Chondrocyte (in vitro differentiated cells): Measurements from ENCODE around the gene ERFL. TPM values are rescaled to one million over a fixed set of nuclear protein-coding genes. Genes with fewer than 3 reads are reported as not detected.

Source experiments
- DNase-seq: peaks from one replicate; pipeline ENCODE4 v3.0.0; 2021; ENCODE audit warnings: mixed read lengths, low spot score
- H3K27ac Mint-ChIP-seq: one replicate; pipeline ENCODE4 v1.8.0; 2021; ENCODE audit warnings: mild to moderate bottlenecking, moderate library complexity, mixed read lengths; ENCODE audit not compliant: unreplicated experiment
- H3K27me3 Mint-ChIP-seq: 2 replicates; pipeline ENCODE4 v1.8.0; 2021; ENCODE audit warnings: low read depth, mixed read lengths
- H3K36me3 Mint-ChIP-seq: 2 replicates; pipeline ENCODE4 v1.8.0; 2021; ENCODE audit warnings: low read depth, mixed read lengths
- H3K4me1 Mint-ChIP-seq: 2 replicates; pipeline ENCODE4 v1.8.0; 2021; ENCODE audit warnings: low read depth, mild to moderate bottlenecking, mixed read lengths
- H3K4me3 Mint-ChIP-seq: one replicate; pipeline ENCODE4 v1.8.0; 2021; ENCODE audit warnings: mild to moderate bottlenecking, moderate library complexity, mixed read lengths; ENCODE audit not compliant: unreplicated experiment
- H3K9me3 Mint-ChIP-seq: 2 replicates; pipeline ENCODE4 v1.8.0; 2021; ENCODE audit warnings: low read depth, mixed read lengths
- total RNA-seq: library from RNA; stranded (reverse); gene quantifications from 3 replicates; pipeline ENCODE4 v1.2.1, GENCODE V29; 2021
- TF ChIP-seq, protein P1 (sequence below): fragments of 200-600 bp; sonication (generic); IDR thresholded peaks from 2 replicates; pipeline ENCODE4 v1.5.0; 2021; ENCODE audit warnings: antibody characterized with exemption, mild to moderate bottlenecking, moderate library complexity

Gene ERFL
- total RNA-seq, 1 donor from 2014 or later: 0.35 TPM

- Mint-ChIP-seq H3K4me1 (peaks cover 7% of the 10 kb centered on the region), H3K27me3 (peaks cover 27% of the 10 kb centered on the region), H3K27ac (no peak overlapping the region), H3K9me3 (no peaks in the 10 kb centered on the region), H3K36me3 (no peaks in the 10 kb centered on the region), H3K4me3 (no peak overlapping the region)
- DNase-seq: no peak
- TF ChIP-seq, protein P1, sequence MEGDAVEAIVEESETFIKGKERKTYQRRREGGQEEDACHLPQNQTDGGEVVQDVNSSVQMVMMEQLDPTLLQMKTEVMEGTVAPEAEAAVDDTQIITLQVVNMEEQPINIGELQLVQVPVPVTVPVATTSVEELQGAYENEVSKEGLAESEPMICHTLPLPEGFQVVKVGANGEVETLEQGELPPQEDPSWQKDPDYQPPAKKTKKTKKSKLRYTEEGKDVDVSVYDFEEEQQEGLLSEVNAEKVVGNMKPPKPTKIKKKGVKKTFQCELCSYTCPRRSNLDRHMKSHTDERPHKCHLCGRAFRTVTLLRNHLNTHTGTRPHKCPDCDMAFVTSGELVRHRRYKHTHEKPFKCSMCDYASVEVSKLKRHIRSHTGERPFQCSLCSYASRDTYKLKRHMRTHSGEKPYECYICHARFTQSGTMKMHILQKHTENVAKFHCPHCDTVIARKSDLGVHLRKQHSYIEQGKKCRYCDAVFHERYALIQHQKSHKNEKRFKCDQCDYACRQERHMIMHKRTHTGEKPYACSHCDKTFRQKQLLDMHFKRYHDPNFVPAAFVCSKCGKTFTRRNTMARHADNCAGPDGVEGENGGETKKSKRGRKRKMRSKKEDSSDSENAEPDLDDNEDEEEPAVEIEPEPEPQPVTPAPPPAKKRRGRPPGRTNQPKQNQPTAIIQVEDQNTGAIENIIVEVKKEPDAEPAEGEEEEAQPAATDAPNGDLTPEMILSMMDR: peak; percentile 36
Observed at GRCh38 chr19:41937525-41938468, 9.5 kb upstream of the ERFL start.

- Mint-ChIP-seq H3K27me3 (peaks cover 32% of the 10 kb centered on the region), H3K4me1 (peaks cover 7% of the 10 kb centered on the region), H3K4me3 (no peak overlapping the region), H3K36me3 (no peaks in the 10 kb centered on the region), H3K27ac (peak overlapping the region; percentile 19), H3K9me3 (no peaks in the 10 kb centered on the region)
- TF ChIP-seq, protein P1: no peak
- DNase-seq: no peak
Observed at GRCh38 chr19:41936961-41937360, 8.7 kb upstream of the ERFL start.

DNA sequence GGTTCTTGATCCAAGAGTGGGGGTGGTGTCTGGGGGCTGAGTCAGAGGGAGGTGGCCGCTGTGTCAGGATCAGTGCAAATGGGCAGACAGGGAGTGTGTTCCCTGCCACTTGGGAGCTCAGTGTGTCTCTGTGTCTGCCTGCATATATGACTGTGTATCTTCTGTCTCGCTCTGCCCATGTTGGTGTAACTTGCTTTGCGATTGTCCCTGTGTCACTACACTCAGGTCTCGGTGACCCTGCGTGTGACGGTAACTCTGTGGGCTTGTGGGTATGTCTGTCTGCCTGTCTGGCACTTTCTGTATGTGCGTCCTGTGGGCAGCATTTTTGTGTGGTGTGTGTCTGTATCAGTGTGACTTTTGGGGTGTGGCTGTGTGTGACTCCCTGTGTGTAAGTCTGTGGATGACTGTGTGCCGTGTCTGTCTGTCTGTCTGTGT lies 8.2 kb upstream of the ERFL start:
- Mint-ChIP-seq H3K36me3 (no peaks in the 10 kb centered on the region), H3K4me1 (peaks cover 4% of the 10 kb centered on the region), H3K9me3 (no peaks in the 10 kb centered on the region), H3K27me3 (peaks cover 38% of the 10 kb centered on the region), H3K27ac (peak overlapping the region; percentile 19), H3K4me3 (no peak overlapping the region)
- DNase-seq: no peak
- TF ChIP-seq, protein P1: no peak

- Mint-ChIP-seq H3K4me1 (peaks cover 3% of the 10 kb centered on the region), H3K27ac (no peak overlapping the region), H3K4me3 (no peak overlapping the region), H3K36me3 (no peaks in the 10 kb centered on the region), H3K9me3 (no peaks in the 10 kb centered on the region), H3K27me3 (peaks cover 42% of the 10 kb centered on the region)
- DNase-seq: no peak
- TF ChIP-seq, protein P1: no peak
Observed at GRCh38 chr19:41935760-41936415, 7.6 kb upstream of the ERFL start.

- no peaks in the 10 kb centered on the region for H3K4me1 Mint-ChIP-seq
- TF ChIP-seq, protein P1: peak; percentile 87
- H3K36me3 Mint-ChIP-seq: no peaks in the 10 kb centered on the region
- H3K27me3 Mint-ChIP-seq: peaks cover 51% of the 10 kb centered on the region
- H3K4me3 Mint-ChIP-seq: no peak overlapping the region
- peak overlapping the region; percentile 76 for H3K27ac Mint-ChIP-seq
- no peaks in the 10 kb centered on the region for H3K9me3 Mint-ChIP-seq
- DNase-seq: no peak
Observed at GRCh38 chr19:41934849-41935374, 6.7 kb upstream of the ERFL start.
